SK-N-SH (cell line): ENCODE measurements around the gene TCF12. TPM values are rescaled to one million over a fixed set of nuclear protein-coding genes. Genes with fewer than 3 reads are reported as not detected.

Experiments
- CTCF ChIA-PET: fragments of 300-600, 350-600 bp; formaldehyde crosslinking; extraction: SDS; loops from one replicate; lab custom pipeline; 2021; lab: Yijun Ruan, JAX
- POLR2A ChIA-PET: fragments of 350-600 bp; sonication (Branson Sonifier 250); formaldehyde crosslinking; extraction: SDS; loops from one replicate; lab custom pipeline; 2020; ENCODE audit warnings: antibody characterized with exemption, inconsistent platforms; lab: Yijun Ruan, JAX
- DNase-seq: peaks from one replicate; pipeline ENCODE4 v3.0.0; 2012
- H2AFZ ChIP-seq: fragments of 200-600 bp; sonication (generic); 2 replicates; pipeline ENCODE4 v1.8.1; 2016; ENCODE audit warnings: antibody characterized with exemption, mild to moderate bottlenecking, low read depth
- H3F3A ChIP-seq: fragments of 200-600 bp; sonication (generic); replicated peaks from 2 replicates; pipeline ENCODE3; 2016; ENCODE audit warnings: antibody characterized with exemption, mild to moderate bottlenecking; ENCODE audit not compliant: insufficient read depth
- H3K27ac ChIP-seq, 2 experiments: fragments of 200-500 bp in 1 of 2; fragments of 200-600 bp in 1 of 2; sonication (Bioruptor generic) in 1 of 2; sonication (generic), shearing (Covaris generic) in 1 of 2; 2 replicates each; pipeline versions ENCODE4 v1.5.1 to v1.6.1; 2014 to 2016; ENCODE audit warnings: low read depth in 2 of 2, inconsistent platforms in 1 of 2, low read length in 1 of 2, mild to moderate bottlenecking in 1 of 2, mixed read lengths in 1 of 2
- H3K27me3 ChIP-seq: fragments of 200-600 bp; sonication (generic), shearing (Covaris generic); 2 replicates; pipeline ENCODE4 v1.6.1; 2016; ENCODE audit warnings: mixed run types; ENCODE audit not compliant: insufficient read depth
- H3K36me3 ChIP-seq, 2 experiments: fragments of 200-500 bp in 1 of 2; fragments of 200-600 bp in 1 of 2; sonication (Bioruptor generic) in 1 of 2; sonication (generic) in 1 of 2; replicated peaks in 1 of 2; 2 replicates each; pipeline versions ENCODE3 to v1.5.1; 2014 to 2016; ENCODE audit warnings: low read length in 1 of 2, mild to moderate bottlenecking in 1 of 2; ENCODE audit not compliant: insufficient read depth in 2 of 2, control insufficient read depth in 1 of 2
- H3K4me1 ChIP-seq, 2 experiments: fragments of 200-500 bp in 1 of 2; fragments of 200-600 bp in 1 of 2; sonication (Bioruptor generic) in 1 of 2; sonication (generic), shearing (Covaris generic) in 1 of 2; 2 replicates each; pipeline versions ENCODE4 v1.5.1 to v1.6.1; 2014 to 2016; ENCODE audit warnings: low read depth in 1 of 2, low read length in 1 of 2, mixed run types in 1 of 2; ENCODE audit not compliant: insufficient read depth in 2 of 2, control insufficient read depth in 1 of 2
- H3K4me2 ChIP-seq: fragments of 200-600 bp; sonication (generic), shearing (Covaris generic); 2 replicates; pipeline ENCODE4 v1.6.1; 2017; ENCODE audit warnings: mixed run types
- H3K4me3 ChIP-seq, 2 experiments: fragments of 200-500 bp in 1 of 2; fragments of 200-600 bp in 1 of 2; sonication (Bioruptor generic) in 1 of 2; sonication (generic), shearing (Covaris generic) in 1 of 2; 2 replicates each; pipeline versions ENCODE4 v1.5.1 to v1.8.1; 2014 to 2016; ENCODE audit warnings: low read depth in 2 of 2, inconsistent platforms in 1 of 2, low read length in 1 of 2, mild to moderate bottlenecking in 1 of 2, mixed read lengths in 1 of 2, moderate library complexity in 1 of 2
- H3K79me2 ChIP-seq: fragments of 200-600 bp; sonication (generic); 2 replicates; pipeline ENCODE4 v1.8.1; 2017; ENCODE audit warnings: mild to moderate bottlenecking; ENCODE audit not compliant: insufficient read depth
- H3K9ac ChIP-seq: fragments of 200-600 bp; sonication (generic); 2 replicates; pipeline ENCODE4 v1.6.1; 2017; ENCODE audit warnings: mixed run types
- H3K9me2 ChIP-seq: fragments of 200-600 bp; sonication (generic); 2 replicates; pipeline ENCODE4 v1.6.1; 2017; ENCODE audit warnings: mixed run types
- H3K9me3 ChIP-seq: fragments of 200-600 bp; sonication (generic); 2 replicates; pipeline ENCODE4 v1.6.1; 2017; ENCODE audit warnings: mixed run types, mild to moderate bottlenecking, moderate library complexity
- H4K20me1 ChIP-seq: fragments of 200-600 bp; sonication (generic); 2 replicates; pipeline ENCODE4 v1.6.1; 2017; ENCODE audit warnings: mild to moderate bottlenecking, mixed run types; ENCODE audit not compliant: insufficient read depth
- EP300 ChIP-seq, 2 experiments: IDR thresholded peaks; 2 replicates each; pipeline versions ENCODE4 v1.4.0 to v1.6.1; 2012; ENCODE audit warnings: borderline replicate concordance in 1 of 2, low read depth in 1 of 2, low read length in 1 of 2
- FOSL2 ChIP-seq: IDR thresholded peaks from 2 replicates; pipeline ENCODE4 v1.4.0; 2012; ENCODE audit warnings: low read depth, mild to moderate bottlenecking, moderate library complexity, borderline replicate concordance
- FOXJ3 ChIP-seq: sonication (generic); formaldehyde crosslinking; IDR thresholded peaks from 2 replicates; pipeline ENCODE4 v1.5.1; 2020; ENCODE audit warnings: mild to moderate bottlenecking, missing genetic modification reagents
- FOXM1 ChIP-seq: IDR thresholded peaks from 2 replicates; pipeline ENCODE4 v1.4.0; 2012; ENCODE audit warnings: low read depth, mild to moderate bottlenecking
- GABPA ChIP-seq: IDR thresholded peaks from 2 replicates; pipeline ENCODE4 v1.4.0; 2012; ENCODE audit warnings: low read depth, mild to moderate bottlenecking
- IRF3 ChIP-seq: fragments of 150-350 bp; IDR thresholded peaks from 2 replicates; pipeline ENCODE4 v1.6.1; 2016; ENCODE audit warnings: mild to moderate bottlenecking, low read depth, low read length
- MAX ChIP-seq: IDR thresholded peaks from 2 replicates; pipeline ENCODE4 v1.4.0; 2012; ENCODE audit warnings: low read depth
- MXI1 ChIP-seq: IDR thresholded peaks from 2 replicates; pipeline ENCODE4 v1.6.1; 2012; ENCODE audit warnings: mild to moderate bottlenecking, low read depth, low read length, improper control_type of control experiment
- NFIC ChIP-seq: IDR thresholded peaks from 2 replicates; pipeline ENCODE4 v1.4.0; 2012; ENCODE audit warnings: borderline replicate concordance
- NRF1 ChIP-seq: IDR thresholded peaks from 2 replicates; pipeline ENCODE4 v1.6.1; 2012; ENCODE audit warnings: low read depth, mild to moderate bottlenecking, low read length
- RAD21 ChIP-seq: IDR thresholded peaks from 2 replicates; pipeline ENCODE4 v1.6.1; 2012; ENCODE audit warnings: mild to moderate bottlenecking, low read length
- RCOR1 ChIP-seq: fragments of 150-350 bp; IDR thresholded peaks from 2 replicates; pipeline ENCODE4 v1.6.1; 2017; ENCODE audit warnings: antibody characterized with exemption, low read length
- RFX5 ChIP-seq: IDR thresholded peaks from 2 replicates; pipeline ENCODE4 v1.6.1; 2012; ENCODE audit warnings: mild to moderate bottlenecking, improper control_type of control experiment, low read length
- RXRA ChIP-seq: IDR thresholded peaks from 2 replicates; pipeline ENCODE4 v1.4.0; 2012; ENCODE audit warnings: low read depth, mild to moderate bottlenecking, borderline replicate concordance
- SMC3 ChIP-seq: IDR thresholded peaks from 2 replicates; pipeline ENCODE4 v1.6.1; 2012; ENCODE audit warnings: low read depth, low read length, improper control_type of control experiment
- TAF1 ChIP-seq: IDR thresholded peaks from 2 replicates; pipeline ENCODE4 v1.6.1; 2012; ENCODE audit warnings: low read depth, mild to moderate bottlenecking, low read length, moderate library complexity, borderline replicate concordance
- USF1 ChIP-seq: IDR thresholded peaks from 2 replicates; pipeline ENCODE4 v1.4.0; 2012; ENCODE audit warnings: low read depth, borderline replicate concordance
- YY1 ChIP-seq: IDR thresholded peaks from 2 replicates; pipeline ENCODE4 v1.4.0; 2012; ENCODE audit warnings: low read depth, mild to moderate bottlenecking
- ZBTB33 ChIP-seq: IDR thresholded peaks from 2 replicates; pipeline ENCODE4 v1.4.0; 2012; ENCODE audit warnings: low read depth, borderline replicate concordance
- WGBS: methylation state at CpG from one replicate; pipeline ENCODE4 v1.1.6; 2017; ENCODE audit warnings: low lambda C conversion rate; 5-methylcytosine and 5-hydroxymethylcytosine counted together
- polyA plus RNA-seq, 3 experiments: library from polyadenylated mRNA; depleted of rRNA; stranded (reverse); fragments of >200 nt; gene quantifications; 2 replicates each; pipeline ENCODE4 v1.2.3, GENCODE V29; 2012

Gene TCF12
- polyA plus RNA-seq, 1 of the 3 experiments (the other 2 are of a cell fraction) = 49.6 TPM

- Histone ChIP-seq H3K9me3 (no peaks in the 10 kb centered on the region), H3K27me3 (no peaks in the 10 kb centered on the region)
- WGBS = 93% methylated on average over 6 of the region's 6 CpGs
- no peak for TF ChIP-seq RAD21
- no peak for TF ChIP-seq NRF1
- no peak for TF ChIP-seq FOXJ3 (CRISPR knock-in tag)
- TF ChIP-seq TAF1 = no peak
- TF ChIP-seq FOXM1 = no peak
- TF ChIP-seq YY1 = no peak
- no peak for TF ChIP-seq USF1
- TF ChIP-seq MXI1 = no peak
- no peak for TF ChIP-seq GABPA
- TF ChIP-seq ZBTB33 = no peak
- TF ChIP-seq RCOR1 = no peak
- no peak for TF ChIP-seq NFIC
- no peak for TF ChIP-seq MAX
- no peak for TF ChIP-seq SMC3
- TF ChIP-seq IRF3 = no peak
- TF ChIP-seq RFX5 = no peak
- no peak for TF ChIP-seq EP300 (IDR thresholded peaks at IDR 0.05; ENCODE audit: borderline replicate concordance in 1 of 2, low read depth in 1 of 2, low read length in 1 of 2)
- TF ChIP-seq FOSL2 = no peak
- no peak for TF ChIP-seq RXRA
- TF ChIP-seq, all 33 proteins: peak for 0
- Histone ChIP-seq H3K9me2 (no peaks in the 10 kb centered on the region), H2AFZ (no peak overlapping the region), H4K20me1 (no peaks in the 10 kb centered on the region; the same call in 1 of the 2 replicates), H3K36me3 (peaks cover 19 to 39% of the 10 kb centered on the region in 2 experiments), H3F3A (peaks cover 15% of the 10 kb centered on the region), H3K4me1 (peaks cover 0 to 7% of the 10 kb centered on the region in 2 experiments; a peak in 3 of 4 replicates), H3K79me2 (peaks cover 33% of the 10 kb centered on the region; the same call in 1 of the 2 replicates), H3K9ac (no peak overlapping the region), H3K4me2 (no peak overlapping the region), H3K4me3 (no peak overlapping the region), H3K27ac (no peak overlapping the region)
- CTCF ChIA-PET = interaction anchor here (1.1 to 1.8 kb wide), 2 partner anchors 11 to 44 kb away, joined by 3 to 4 read pairs; no protein-coding TSS in a partner anchor
- POLR2A ChIA-PET = no interaction called here
- DNase-seq = no peak
Observed at GRCh38 chr15:57094321-57095257, 176.1 kb downstream of the TCF12 start.
